K562 (cell line): ENCODE data around the gene PIP5KL1. TPM values are rescaled to one million over a fixed set of nuclear protein-coding genes. Genes with fewer than 3 reads are reported as not detected.

Experiments
- ATAC-seq: fragments of 200-7000 bp; cut with Tn5 transposase; 3 replicates; pipeline ENCODE4 v1.9.1; 2020; ENCODE audit warnings: moderate library complexity
- BruUV-seq: library from RNA; stranded (reverse); fragments of 400-500 nt; replicated peaks from 2 replicates; lab custom pipeline; 2021; lab: Mats Ljungman, UMichigan
- CTCF ChIA-PET: fragments of 300-600 bp; formaldehyde crosslinking; extraction: SDS; loops from one replicate; lab custom pipeline; 2021; ENCODE audit warnings: low intra/inter-chr PET ratio; lab: Yijun Ruan, JAX
- POLR2A ChIA-PET: fragments of 300-600, 350-650 bp; sonication (Branson Sonifier 250); formaldehyde crosslinking; extraction: SDS; loops from one replicate; lab custom pipeline; 2021; ENCODE audit warnings: antibody characterized with exemption, inconsistent platforms; lab: Yijun Ruan, JAX
- DNase-seq, 4 experiments: peaks; one replicate each; pipeline versions ENCODE4 v3.0.0 to v3.0.0-alpha.2; 2011 to 2018; ENCODE audit warnings: low spot score in 3 of 4, mixed read lengths in 3 of 4; ENCODE audit errors: extremely low read depth in 1 of 4
- FAIRE-seq: peaks from 2 replicates; lab custom pipeline; 2011; peaks lifted over from hg19 to GRCh38; lab: Jason Lieb, UNC
- H2AFZ ChIP-seq: 2 replicates; pipeline ENCODE4 v1.6.0; 2011; ENCODE audit warnings: low read depth, low read length, control low read depth, inconsistent platforms
- H3K27ac ChIP-seq: fragments of 200-600 bp; 3 replicates; pipeline ENCODE4 v1.8.0; 2011; ENCODE audit warnings: low read depth, mild to moderate bottlenecking, control low read depth, inconsistent platforms, low read length, moderate library complexity, mixed read lengths; ENCODE audit errors: extremely low read depth
- H3K27me3 ChIP-seq, 2 experiments: fragments of 300-600 bp in 1 of 2; 2 replicates in 1 of 2; 3 replicates in 1 of 2; pipeline versions ENCODE4 v1.6.0 to v1.8.0; 2011; ENCODE audit warnings: inconsistent platforms in 2 of 2, low read length in 2 of 2, mild to moderate bottlenecking in 1 of 2, mixed read lengths in 1 of 2, moderate library complexity in 1 of 2; ENCODE audit not compliant: control insufficient read depth in 2 of 2, insufficient read depth in 2 of 2
- H3K36me3 ChIP-seq: fragments of 300-600 bp; 3 replicates; pipeline ENCODE4 v1.8.0; 2011; ENCODE audit warnings: mild to moderate bottlenecking, low read length, inconsistent platforms; ENCODE audit not compliant: control insufficient read depth, insufficient read depth
- H3K4me1 ChIP-seq, 2 experiments: fragments of 200-600 bp in 1 of 2; replicated peaks in 1 of 2; 2 replicates in 1 of 2; 3 replicates in 1 of 2; pipeline versions ENCODE4 v1.5.1 to v1.8.0; 2011; ENCODE audit warnings: inconsistent platforms in 2 of 2, low read length in 2 of 2, mild to moderate bottlenecking in 1 of 2, mixed read lengths in 1 of 2, moderate library complexity in 1 of 2; ENCODE audit not compliant: control insufficient read depth in 2 of 2, insufficient read depth in 2 of 2
- H3K4me2 ChIP-seq: 2 replicates; pipeline ENCODE4 v1.6.1; 2011; ENCODE audit warnings: low read length, control low read depth, inconsistent platforms, mixed read lengths; ENCODE audit not compliant: insufficient read depth
- H3K4me3 ChIP-seq: fragments of 200-600 bp; sonication (generic), shearing (Covaris generic); 2 replicates; pipeline ENCODE4 v1.5.1; 2016; ENCODE audit warnings: control low read depth, inconsistent platforms
- H3K79me2 ChIP-seq: fragments of 200-600 bp; 3 replicates; pipeline ENCODE4 v1.8.0; 2011; ENCODE audit warnings: low read length, inconsistent platforms; ENCODE audit not compliant: control insufficient read depth, insufficient read depth
- H3K9ac ChIP-seq, 2 experiments: 2 replicates each; pipeline versions ENCODE4 v1.6.0 to v1.6.1; 2011; ENCODE audit warnings: low read depth in 2 of 2, low read length in 2 of 2, control low read depth in 1 of 2, inconsistent platforms in 1 of 2, mild to moderate bottlenecking in 1 of 2, mixed read lengths in 1 of 2; ENCODE audit not compliant: insufficient read depth in 1 of 2
- H3K9me1 ChIP-seq: one replicate; pipeline ENCODE4 v1.6.0; 2011; ENCODE audit warnings: inconsistent platforms, mild to moderate bottlenecking, low read length, moderate library complexity; ENCODE audit not compliant: control insufficient read depth, insufficient read depth
- H3K9me3 ChIP-seq: replicated peaks from 2 replicates; pipeline ENCODE4 v1.5.1; 2011; ENCODE audit warnings: low read depth, low read length, inconsistent platforms; ENCODE audit not compliant: control insufficient read depth, insufficient read depth
- H4K20me1 ChIP-seq: replicated peaks from 2 replicates; pipeline ENCODE4 v1.6.1; 2011; ENCODE audit warnings: low read length, inconsistent platforms, mixed read lengths; ENCODE audit not compliant: control insufficient read depth, insufficient read depth
- CBFB ChIP-seq: sonication (generic); formaldehyde crosslinking; IDR thresholded peaks from 2 replicates; pipeline ENCODE4 v1.4.0; 2020; ENCODE audit warnings: mild to moderate bottlenecking, missing genetic modification reagents
- E2F6 ChIP-seq, 2 experiments: IDR thresholded peaks; 2 replicates each; pipeline ENCODE4 v1.6.1; 2011; ENCODE audit warnings: borderline replicate concordance in 1 of 2, control low read depth in 1 of 2, low read depth in 1 of 2, low read length in 1 of 2, mild to moderate bottlenecking in 1 of 2, mixed read lengths in 1 of 2, moderate library complexity in 1 of 2; ENCODE audit not compliant: insufficient read depth in 1 of 2, insufficient read length in 1 of 2, poor library complexity in 1 of 2, severe bottlenecking in 1 of 2; ENCODE audit errors: extremely low read depth in 1 of 2
- EGR1 ChIP-seq: fragments of 450-650 bp; conservative IDR thresholded peaks from 2 replicates; pipeline ENCODE4 v1.6.1; 2017; ENCODE audit warnings: mild to moderate bottlenecking
- FOXA3 ChIP-seq, 2 experiments: fragments of 450-650 bp in 1 of 2; sonication (generic) in 1 of 2; formaldehyde crosslinking; IDR thresholded peaks in 1 of 2; conservative IDR thresholded peaks in 1 of 2; 2 replicates each; pipeline versions ENCODE4 v1.4.0 to v1.8.0; 2020 to 2022; ENCODE audit warnings: mild to moderate bottlenecking in 2 of 2, missing genetic modification reagents in 1 of 2
- HEY1 ChIP-seq: fragments of 250-450 bp; sonication (Bioruptor Pico); IDR thresholded peaks from 2 replicates; pipeline ENCODE4 v1.5.0; 2020; ENCODE audit warnings: mild to moderate bottlenecking, moderate library complexity, borderline replicate concordance
- KAT2B ChIP-seq: IDR thresholded peaks from one replicate; pipeline ENCODE4 v1.6.1; 2012; ENCODE audit warnings: low read depth, mild to moderate bottlenecking, control low read depth, inconsistent platforms, low read length, moderate library complexity
- NCOA1 ChIP-seq: fragments of 450-650 bp; IDR thresholded peaks from 2 replicates; pipeline ENCODE4 v1.6.1; 2016; ENCODE audit warnings: low read depth
- PHF20 ChIP-seq: fragments of 450-650 bp; IDR thresholded peaks from 2 replicates; pipeline ENCODE4 v1.6.1; 2018; ENCODE audit not compliant: partially characterized antibody
- RBFOX2 ChIP-seq: fragments of 200-400 bp; formaldehyde crosslinking; IDR thresholded peaks from 2 replicates; pipeline ENCODE4 v1.6.1; 2017; ENCODE audit warnings: low read depth, mild to moderate bottlenecking, low read length, moderate library complexity
- TBP ChIP-seq: optimal IDR thresholded peaks from 2 replicates; pipeline ENCODE3; 2011; ENCODE audit warnings: low read depth, low read length, improper control_type of control experiment
- THRB ChIP-seq: fragments of 450-650 bp; formaldehyde crosslinking; conservative IDR thresholded peaks from 2 replicates; pipeline ENCODE4 v1.4.0; 2022; ENCODE audit warnings: mild to moderate bottlenecking, missing genetic modification characterization
- U2AF1 ChIP-seq: fragments of 200-400 bp; formaldehyde crosslinking; optimal IDR thresholded peaks from 2 replicates; pipeline ENCODE3; 2017; ENCODE audit warnings: mild to moderate bottlenecking, low read depth, low read length, moderate library complexity
- ZNF143 ChIP-seq: sonication (generic); formaldehyde crosslinking; IDR thresholded peaks from 2 replicates; pipeline ENCODE4 v1.9.0; 2022; ENCODE audit warnings: mild to moderate bottlenecking, missing genetic modification reagents
- ZNF507 ChIP-seq: conservative IDR thresholded peaks from 2 replicates; pipeline ENCODE4 v1.6.1; 2017; ENCODE audit warnings: missing genetic modification characterization, missing compliant biosample characterization
- WGBS: fragments of 100-300 bp; shearing (Covaris generic); methylation state at CpG from one replicate; pipeline ENCODE4 v1.1.6; 2016; ENCODE audit warnings: low coverage, mixed read lengths; ENCODE audit not compliant: insufficient coverage; ENCODE audit errors: missing lambda C conversion rate; 5-methylcytosine and 5-hydroxymethylcytosine counted together
- in situ Hi-C: fragments of 300-500 bp; cut with MboI; formaldehyde crosslinking; loops from 4 replicates; pipeline ENCODE4 v1.15.0; 2018; ENCODE audit warnings: inconsistent platforms, mixed read lengths
- intact Hi-C: fragments of 100-400 bp; cut with micrococcal nuclease; formaldehyde crosslinking; loops from 2 replicates; pipeline ENCODE4 v1.14.2; 2022
- polyA plus RNA-seq, 8 experiments: library from polyadenylated mRNA; depleted of rRNA in 4 of 8; stranded (reverse) in 5 of 8; unstranded in 3 of 8; fragments of >200 nt; fragmentation: Nextera tagmentation in 2 of 8; fragmentation: Illumina TruSeq in 1 of 8; extraction: Ambion mirVana in 2 of 8; extraction: Trizol in 1 of 8; gene quantifications; 2 replicates each; pipeline versions ENCODE4 v1.2.1 to v1.2.3, GENCODE V29; 2011 to 2014; ENCODE audit warnings: inconsistent platforms in 1 of 8, missing spikeins in 1 of 8
- total RNA-seq, 7 experiments: library from RNA; depleted of rRNA in 6 of 7; stranded (reverse); fragments of >200 nt in 6 of 7; fragmentation: Illumina TruSeq in 2 of 7; extraction: Trizol in 2 of 7; gene quantifications; 2 replicates each; pipeline versions ENCODE4 v1.2.1 to v1.2.3, GENCODE V29; 2011 to 2021; ENCODE audit warnings: low replicate concordance in 1 of 7
- TF ChIP-seq, protein P1 (sequence below): fragments of 200-800 bp; sonication (Bioruptor generic); IDR thresholded peaks from 2 replicates; pipeline ENCODE4 v1.6.1; 2017; ENCODE audit warnings: missing genetic modification characterization, missing compliant biosample characterization

The PIP5KL1 gene
- total and polyA plus RNA-seq, 9 of the 15 experiments (the other 6 are each of a cell fraction or from before 2014, with no cell fraction given) = 0.18 to 4.8 (median 1.2) TPM

- TF ChIP-seq TBP (peak; percentile 78), U2AF1 (no peak), FOXA3 (CRISPR knock-in tag; conservative IDR thresholded peaks at IDR 0.05 in 1 of 2, IDR thresholded peaks at IDR 0.05 in 1 of 2) (0 out of 4 replicates have a peak, but pooled peaks of 1 of the 2 experiments have one; percentile 45), ZNF143 (CRISPR knock-in tag) (peak; percentile 78), E2F6 (IDR thresholded peaks at IDR 0.05; ENCODE audit: borderline replicate concordance in 1 of 2, extremely low read depth in 1 of 2, insufficient read depth in 1 of 2, insufficient read length in 1 of 2, low read depth in 1 of 2, low read length in 1 of 2, poor library complexity in 1 of 2, severe bottlenecking in 1 of 2) (peak; percentile 65 to 77), RBFOX2 (peak; percentile 77)
Observed at GRCh38 chr9:127877566-127877998, 53.0 kb downstream of the PIP5KL1 start, which contains the start of gene AK1 (continued).

- TSS peak; percentile 73 for BruUV-seq
- ChIA-PET POLR2A (interaction anchor here (0.6 to 1.5 kb wide), 6 partner anchors 11 to 235 kb away, joined by 3 to 5 read pairs (median 3); partner anchors contain the start of gene ST6GALNAC6), CTCF (no interaction called here)
- H3K4me2 ChIP-seq = peak overlapping the region; percentile 80
- peak; percentile 36 for ATAC-seq
- in situ Hi-C loops (loop anchor here (5.0 to 10.0 kb wide), 3 partner anchors 35 to 375 kb away; no protein-coding TSS in a partner anchor), intact Hi-C loops (loop anchor here (10.0 kb wide), 1 partner anchor 282 kb away; no protein-coding TSS in a partner anchor)
- H2AFZ ChIP-seq = peak overlapping the region; percentile 91
- peak overlapping the region; percentile 46 for H3K4me3 ChIP-seq
- no peaks in the 10 kb centered on the region for H3K9me3 ChIP-seq
- no peak for DNase-seq
- peaks cover 19 to 57% of the 10 kb centered on the region in 2 experiments; a peak in 4 of 5 replicates for H3K4me1 ChIP-seq
- no peaks in the 10 kb centered on the region for H4K20me1 ChIP-seq
- peak overlapping the region; percentile 65 for H3K27ac ChIP-seq
- no peaks in the 10 kb centered on the region for H3K9me1 ChIP-seq
- H3K9ac ChIP-seq = peak overlapping the region; percentile 72 to 94
- H3K79me2 ChIP-seq = peaks cover 12% of the 10 kb centered on the region; the same call in 2 of the 3 replicates
- no peaks in the 10 kb centered on the region; the same call in 2 of the 3 replicates for H3K36me3 ChIP-seq
- peak; percentile 51 for FAIRE-seq
- WGBS = 41% methylated on average over 16 of the region's 26 CpGs
- H3K27me3 ChIP-seq = no peaks in the 10 kb centered on the region
- TF ChIP-seq, protein P1, sequence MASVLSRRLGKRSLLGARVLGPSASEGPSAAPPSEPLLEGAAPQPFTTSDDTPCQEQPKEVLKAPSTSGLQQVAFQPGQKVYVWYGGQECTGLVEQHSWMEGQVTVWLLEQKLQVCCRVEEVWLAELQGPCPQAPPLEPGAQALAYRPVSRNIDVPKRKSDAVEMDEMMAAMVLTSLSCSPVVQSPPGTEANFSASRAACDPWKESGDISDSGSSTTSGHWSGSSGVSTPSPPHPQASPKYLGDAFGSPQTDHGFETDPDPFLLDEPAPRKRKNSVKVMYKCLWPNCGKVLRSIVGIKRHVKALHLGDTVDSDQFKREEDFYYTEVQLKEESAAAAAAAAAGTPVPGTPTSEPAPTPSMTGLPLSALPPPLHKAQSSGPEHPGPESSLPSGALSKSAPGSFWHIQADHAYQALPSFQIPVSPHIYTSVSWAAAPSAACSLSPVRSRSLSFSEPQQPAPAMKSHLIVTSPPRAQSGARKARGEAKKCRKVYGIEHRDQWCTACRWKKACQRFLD (CRISPR knock-in tag) = no peak
- 0 out of 2 replicates have a peak, but pooled peaks have one; percentile 29 for TF ChIP-seq THRB
- TF ChIP-seq KAT2B = no peak
- TF ChIP-seq PHF20 = no peak
- 0 out of 2 replicates have a peak, but pooled peaks have one; percentile 17 for TF ChIP-seq NCOA1
- no peak for TF ChIP-seq CBFB
- no peak for TF ChIP-seq HEY1 (CRISPR knock-in tag)
- TF ChIP-seq EGR1 = 0 out of 2 replicates have a peak, but pooled peaks have one; percentile 14
- TF ChIP-seq ZNF507 = no peak
Observed at GRCh38 chr9:127876764-127877562, 53.6 kb downstream of the PIP5KL1 start.
